H1 (cell line): ENCODE results near the gene NEGR1. TPM values are rescaled to one million over a fixed set of nuclear protein-coding genes. Genes with fewer than 3 reads are reported as not detected.

ENCODE experiments used
- CTCF ChIA-PET: fragments of 300-600 bp; sonication (Branson Sonifier 250); formaldehyde crosslinking; loops from one replicate; lab custom pipeline; 2021; ENCODE audit not compliant: partially characterized antibody; lab: Charles Lee
- POLR2A ChIA-PET: fragments of 300-600 bp; sonication (Branson Sonifier 250); formaldehyde crosslinking; loops from one replicate; lab custom pipeline; 2021; ENCODE audit warnings: inconsistent platforms; ENCODE audit not compliant: partially characterized antibody; lab: Charles Lee
- DNase-seq, 2 experiments: peaks; one replicate each; pipeline versions ENCODE4 v3.0.0 to v3.0.0-alpha.2; 2010 to 2022; ENCODE audit warnings: low spot score in 2 of 2, low read depth in 1 of 2, mixed read lengths in 1 of 2
- FAIRE-seq: peaks from 2 replicates; lab custom pipeline; 2011; peaks lifted over from hg19 to GRCh38; lab: Jason Lieb, UNC
- H2AFZ ChIP-seq: 2 replicates; pipeline ENCODE4 v1.8.1; 2012; ENCODE audit warnings: low read length, inconsistent platforms
- H2AK5ac ChIP-seq: 2 replicates; pipeline ENCODE4 v1.6.1; 2013; ENCODE audit warnings: low read depth, low read length
- H2BK120ac ChIP-seq: replicated peaks from 2 replicates; pipeline ENCODE3; 2013; ENCODE audit warnings: low read depth, low read length, inconsistent platforms
- H2BK12ac ChIP-seq: 2 replicates; pipeline ENCODE4 v1.6.1; 2013; ENCODE audit warnings: low read depth, low read length
- H2BK15ac ChIP-seq: 2 replicates; pipeline ENCODE4 v1.6.1; 2013; ENCODE audit warnings: low read length
- H2BK20ac ChIP-seq: 2 replicates; pipeline ENCODE4 v1.6.1; 2013; ENCODE audit warnings: low read length
- H2BK5ac ChIP-seq: 2 replicates; pipeline ENCODE4 v1.6.1; 2013; ENCODE audit warnings: low read depth, low read length
- H3K14ac ChIP-seq: 2 replicates; pipeline ENCODE4 v1.6.1; 2013; ENCODE audit warnings: inconsistent platforms; ENCODE audit not compliant: insufficient read length
- H3K18ac ChIP-seq: 2 replicates; pipeline ENCODE4 v1.6.1; 2013; ENCODE audit warnings: low read length; ENCODE audit errors: extremely low read depth
- H3K23ac ChIP-seq: 2 replicates; pipeline ENCODE4 v1.6.1; 2013; ENCODE audit warnings: inconsistent platforms; ENCODE audit not compliant: insufficient read length
- H3K23me2 ChIP-seq: 2 replicates; pipeline ENCODE4 v1.6.1; 2013; ENCODE audit warnings: low read depth, low read length
- H3K27ac ChIP-seq: 2 replicates; pipeline ENCODE4 v1.6.1; 2011; ENCODE audit warnings: low read depth, low read length, inconsistent platforms
- H3K27me3 ChIP-seq, 4 experiments: replicated peaks in 1 of 4; 1 replicate in 1 of 4; 2 replicates in 3 of 4; pipeline versions ENCODE4 v1.6.1 to v1.8.1; 2011 to 2013; ENCODE audit warnings: low read length in 3 of 4, mild to moderate bottlenecking in 3 of 4, inconsistent platforms in 2 of 4, mixed read lengths in 2 of 4, moderate library complexity in 1 of 4; ENCODE audit not compliant: control insufficient read depth in 3 of 4, insufficient read depth in 3 of 4; ENCODE audit errors: extremely low read depth in 1 of 4
- H3K36me3 ChIP-seq, 4 experiments: 2 replicates each; pipeline versions ENCODE4 v1.6.1 to v1.8.1; 2011 to 2013; ENCODE audit warnings: mild to moderate bottlenecking in 4 of 4, low read length in 3 of 4, moderate library complexity in 2 of 4, control low read depth in 1 of 4, inconsistent platforms in 1 of 4; ENCODE audit not compliant: insufficient read depth in 4 of 4, control insufficient read depth in 2 of 4
- H3K4ac ChIP-seq: replicated peaks from 2 replicates; pipeline ENCODE3; 2013; ENCODE audit warnings: low read length, low read depth, mixed read lengths, inconsistent platforms; ENCODE audit not compliant: insufficient read length
- H3K4me1 ChIP-seq, 4 experiments: replicated peaks in 1 of 4; 1 replicate in 1 of 4; 2 replicates in 3 of 4; pipeline versions ENCODE4 v1.6.1 to v1.8.1; 2011 to 2013; ENCODE audit warnings: low read length in 3 of 4, inconsistent platforms in 2 of 4, mixed read lengths in 1 of 4; ENCODE audit not compliant: insufficient read depth in 4 of 4, control insufficient read depth in 3 of 4
- H3K4me2 ChIP-seq, 2 experiments: 2 replicates each; pipeline versions ENCODE4 v1.6.1 to v1.8.1; 2011 to 2013; ENCODE audit warnings: low read depth in 2 of 2, low read length in 2 of 2, control low read depth in 1 of 2, inconsistent platforms in 1 of 2, mild to moderate bottlenecking in 1 of 2; ENCODE audit not compliant: insufficient read depth in 1 of 2
- H3K4me3 ChIP-seq, 4 experiments: fragments of 200-600, 300-600 bp in 1 of 4; sonication (generic), shearing (Covaris generic), sonication (Bioruptor Twin) in 1 of 4; 2 replicates each; pipeline versions ENCODE4 v1.5.1 to v1.8.1; 2011 to 2016; ENCODE audit warnings: low read length in 4 of 4, low read depth in 3 of 4, control low read depth in 2 of 4, inconsistent platforms in 2 of 4, mild to moderate bottlenecking in 2 of 4, mixed read lengths in 1 of 4, moderate library complexity in 1 of 4; ENCODE audit not compliant: insufficient read depth in 2 of 4; ENCODE audit errors: extremely low read depth in 1 of 4
- H3K56ac ChIP-seq: replicated peaks from 2 replicates; pipeline ENCODE3; 2013; ENCODE audit warnings: low read depth, mild to moderate bottlenecking, mixed read lengths, low read length, inconsistent platforms; ENCODE audit not compliant: insufficient read length
- H3K79me1 ChIP-seq: 2 replicates; pipeline ENCODE4 v1.6.1; 2013; ENCODE audit warnings: low read depth, low read length, control low read depth
- H3K79me2 ChIP-seq, 2 experiments: 2 replicates each; pipeline versions ENCODE4 v1.6.1 to v1.8.1; 2012 to 2013; ENCODE audit warnings: low read length in 2 of 2, mild to moderate bottlenecking in 2 of 2, inconsistent platforms in 1 of 2; ENCODE audit not compliant: insufficient read depth in 2 of 2, control insufficient read depth in 1 of 2
- H3K9ac ChIP-seq, 4 experiments: replicated peaks in 1 of 4; 1 replicate in 1 of 4; 2 replicates in 3 of 4; pipeline versions ENCODE4 v1.6.1 to v1.8.1; 2011 to 2013; ENCODE audit warnings: low read depth in 3 of 4, low read length in 3 of 4, control low read depth in 2 of 4, mild to moderate bottlenecking in 2 of 4, moderate library complexity in 2 of 4, inconsistent platforms in 1 of 4; ENCODE audit errors: extremely low read depth in 1 of 4
- H3K9me3 ChIP-seq, 2 experiments: 2 replicates each; pipeline versions ENCODE4 v1.6.1 to v1.8.1; 2012 to 2013; ENCODE audit warnings: mild to moderate bottlenecking in 2 of 2, moderate library complexity in 2 of 2, control low read depth in 1 of 2, inconsistent platforms in 1 of 2, low read depth in 1 of 2, low read length in 1 of 2, mixed read lengths in 1 of 2; ENCODE audit not compliant: insufficient read depth in 2 of 2
- H4K20me1 ChIP-seq, 2 experiments: replicated peaks in 1 of 2; 2 replicates each; pipeline versions ENCODE3 to v1.8.1; 2011 to 2013; ENCODE audit warnings: inconsistent platforms in 2 of 2, low read length in 2 of 2, mild to moderate bottlenecking in 1 of 2; ENCODE audit not compliant: insufficient read depth in 2 of 2, control insufficient read depth in 1 of 2
- H4K5ac ChIP-seq: 2 replicates; pipeline ENCODE4 v1.6.1; 2013; ENCODE audit warnings: low read length, low read depth, mixed read lengths, inconsistent platforms; ENCODE audit not compliant: insufficient read length
- H4K8ac ChIP-seq: 2 replicates; pipeline ENCODE4 v1.8.0; 2013; ENCODE audit warnings: mild to moderate bottlenecking, moderate library complexity, low read length, inconsistent platforms; ENCODE audit not compliant: insufficient read depth; ENCODE audit errors: extremely low read depth
- H4K91ac ChIP-seq: replicated peaks from 2 replicates; pipeline ENCODE3; 2013; ENCODE audit warnings: low read length, mixed read lengths, inconsistent platforms; ENCODE audit not compliant: insufficient read length
- GABPA ChIP-seq: IDR thresholded peaks from 2 replicates; pipeline ENCODE4 v1.6.1; 2011; ENCODE audit warnings: mild to moderate bottlenecking, low read length, moderate library complexity, borderline replicate concordance; ENCODE audit not compliant: insufficient read depth
- HDAC6 ChIP-seq: IDR thresholded peaks from one replicate; pipeline ENCODE4 v1.7.1; 2012; ENCODE audit warnings: low read depth, mild to moderate bottlenecking, inconsistent platforms, low read length, moderate library complexity
- JUN ChIP-seq: IDR thresholded peaks from 2 replicates; pipeline ENCODE4 v1.6.1; 2011; ENCODE audit warnings: low read depth, mild to moderate bottlenecking, improper control_type of control experiment, low read length
- KDM5A ChIP-seq: fragments of 200-600 bp; IDR thresholded peaks from 2 replicates; pipeline ENCODE4 v1.7.1; 2012; ENCODE audit warnings: mild to moderate bottlenecking, low read length, inconsistent platforms, mixed read lengths
- RBBP5 ChIP-seq: IDR thresholded peaks from 2 replicates; pipeline ENCODE4 v1.7.1; 2012; ENCODE audit warnings: low read depth, mild to moderate bottlenecking, inconsistent platforms, low read length, moderate library complexity, borderline replicate concordance
- RFX5 ChIP-seq: IDR thresholded peaks from 2 replicates; pipeline ENCODE4 v1.6.1; 2011; ENCODE audit warnings: low read depth, low read length, improper control_type of control experiment, borderline replicate concordance
- SUZ12 ChIP-seq: fragments of 200-600 bp; sonication (generic); IDR thresholded peaks from 2 replicates; pipeline ENCODE4 v1.6.1; 2012; ENCODE audit warnings: mild to moderate bottlenecking, inconsistent platforms, low read length, moderate library complexity, mixed read lengths
- ZNF274 ChIP-seq: IDR thresholded peaks from 2 replicates; pipeline ENCODE4 v1.7.0; 2012; ENCODE audit warnings: low read length, borderline replicate concordance; ENCODE audit errors: extremely low read depth
- WGBS, 2 experiments: shearing (Covaris generic) in 1 of 2; methylation state at CpG; one replicate each; pipeline versions ENCODE4 v1.1.6 to v1.1.7; 2013 to 2015; ENCODE audit warnings: low lambda C conversion rate in 2 of 2, mixed read lengths in 2 of 2, inconsistent platforms in 1 of 2, low coverage in 1 of 2, missing lambda C conversion rate in 1 of 2; ENCODE audit not compliant: insufficient replicate concordance in 2 of 2, insufficient coverage in 1 of 2, insufficient read length in 1 of 2; ENCODE audit errors: extremely low coverage in 1 of 2, missing lambda C conversion rate in 1 of 2; 5-methylcytosine and 5-hydroxymethylcytosine counted together
- polyA plus RNA-seq, 7 experiments: library from polyadenylated mRNA; depleted of rRNA in 3 of 7; stranded (reverse) in 5 of 7; unstranded in 2 of 7; fragments of >200 nt in 5 of 7; fragments of 200-250 nt in 2 of 7; gene quantifications; 1 replicate in 5 of 7; 2 replicates in 1 of 7; 4 replicates in 1 of 7; pipeline versions ENCODE4 v1.2.1 to v1.2.3, GENCODE V29; 2011 to 2013; ENCODE audit warnings: missing spikeins in 2 of 7, mixed read lengths in 2 of 7
- total RNA-seq: library from RNA; stranded (reverse); fragmentation: NEBNext Ultra II Directional; extraction: Animal tissue kit (Norgen Biotek cat#: 25700); gene quantifications from 2 replicates; pipeline ENCODE4 v1.2.1, GENCODE V29; 2021

Gene NEGR1
- total and polyA plus RNA-seq, 2 of the 8 experiments (the other 6 are each of a cell fraction or from before 2014, with no cell fraction given), result 0.71 to 1.3 TPM

- H3K23me2 ChIP-seq, result no peaks in the 10 kb centered on the region
- no peak overlapping the region for H2AK5ac ChIP-seq
- no peak overlapping the region for H3K9ac ChIP-seq
- no peak overlapping the region for H3K4me2 ChIP-seq
- no peak overlapping the region for H2BK5ac ChIP-seq
- no peaks in the 10 kb centered on the region for H3K79me1 ChIP-seq
- no peak overlapping the region for H3K4me3 ChIP-seq
- no peak overlapping the region for H4K5ac ChIP-seq
- CTCF ChIA-PET, result no interaction called here
- DNase-seq (no peak), FAIRE-seq (no peak)
- no peak overlapping the region for H2BK15ac ChIP-seq
- H3K4ac ChIP-seq, result no peak overlapping the region
- no peaks in the 10 kb centered on the region for H3K9me3 ChIP-seq
- no peak overlapping the region for H3K23ac ChIP-seq
- POLR2A ChIA-PET, result no interaction called here
- no peaks in the 10 kb centered on the region for H3K4me1 ChIP-seq
- no peak overlapping the region for H3K56ac ChIP-seq
- H3K14ac ChIP-seq, result no peak overlapping the region
- no peaks in the 10 kb centered on the region for H3K27me3 ChIP-seq
- H2AFZ ChIP-seq, result no peak overlapping the region
- H3K36me3 ChIP-seq, result no peaks in the 10 kb centered on the region
- no peak overlapping the region for H2BK12ac ChIP-seq
- no peak overlapping the region for H4K91ac ChIP-seq
- H4K20me1 ChIP-seq, result no peaks in the 10 kb centered on the region
- no peak overlapping the region for H4K8ac ChIP-seq
- H3K27ac ChIP-seq, result no peak overlapping the region
- H2BK20ac ChIP-seq, result no peak overlapping the region
- 77% methylated on average over 1 of the region's 1 CpG; no CpG with 5 or more reads in 1 of the 2 experiments for WGBS, 2 experiments
- TF ChIP-seq RBBP5 (no peak), JUN (no peak), KDM5A (no peak), RFX5 (no peak), HDAC6 (no peak), GABPA (no peak), SUZ12 (no peak), ZNF274 (no peak)
- no peak overlapping the region for H2BK120ac ChIP-seq
- no peak overlapping the region for H3K18ac ChIP-seq
- H3K79me2 ChIP-seq, result no peaks in the 10 kb centered on the region
Measured at GRCh38 chr1:72230746-72231145, 51.6 kb downstream of the NEGR1 start.
